ENCODE measurements around the gene THBS1. TPM values are rescaled to one million over a fixed set of nuclear protein-coding genes. Genes with fewer than 3 reads are reported as not detected.

Gene THBS1
- total RNA-seq, 1 experiment from 2014 or later = 393 TPM

GRCh38 chr15:39621210-39621609 lies 40.3 kb downstream of the THBS1 start:
- Mint-ChIP-seq H3K36me3 (ENCODE audit: insufficient read depth, unreplicated experiment) (peaks cover 6% of the 10 kb centered on the region), H3K9me3 (ENCODE audit: unreplicated experiment) (no peaks in the 10 kb centered on the region), H3K27ac (ENCODE audit: low read depth, unreplicated experiment) (peak overlapping the region; percentile 32), H3K4me1 (ENCODE audit: insufficient read depth, unreplicated experiment) (peaks cover 40% of the 10 kb centered on the region), H3K4me3 (ENCODE audit: unreplicated experiment) (no peak overlapping the region), H3K27me3 (ENCODE audit: insufficient read depth, unreplicated experiment) (no peaks in the 10 kb centered on the region)
- DNase-seq (ENCODE audit: unreplicated experiment) = peak; percentile 29
- intact Hi-C loops (cut with micrococcal nuclease) = no loop called here
- no TSS peak for BruUV-seq (replicated peaks)
- ChIA-PET POLR2A (interaction anchor here (0.7 to 1.6 kb wide), 5 partner anchors 8 to 1552 kb away, joined by 3 to 5 read pairs (median 3); no protein-coding TSS in a partner anchor), CTCF (interaction anchor here (1.0 to 7.2 kb wide), 4 partner anchors 10 to 136 kb away, joined by 3 to 48 read pairs (median 8); partner anchors contain the start of gene THBS1)
- TF ChIP-seq, protein P1, sequence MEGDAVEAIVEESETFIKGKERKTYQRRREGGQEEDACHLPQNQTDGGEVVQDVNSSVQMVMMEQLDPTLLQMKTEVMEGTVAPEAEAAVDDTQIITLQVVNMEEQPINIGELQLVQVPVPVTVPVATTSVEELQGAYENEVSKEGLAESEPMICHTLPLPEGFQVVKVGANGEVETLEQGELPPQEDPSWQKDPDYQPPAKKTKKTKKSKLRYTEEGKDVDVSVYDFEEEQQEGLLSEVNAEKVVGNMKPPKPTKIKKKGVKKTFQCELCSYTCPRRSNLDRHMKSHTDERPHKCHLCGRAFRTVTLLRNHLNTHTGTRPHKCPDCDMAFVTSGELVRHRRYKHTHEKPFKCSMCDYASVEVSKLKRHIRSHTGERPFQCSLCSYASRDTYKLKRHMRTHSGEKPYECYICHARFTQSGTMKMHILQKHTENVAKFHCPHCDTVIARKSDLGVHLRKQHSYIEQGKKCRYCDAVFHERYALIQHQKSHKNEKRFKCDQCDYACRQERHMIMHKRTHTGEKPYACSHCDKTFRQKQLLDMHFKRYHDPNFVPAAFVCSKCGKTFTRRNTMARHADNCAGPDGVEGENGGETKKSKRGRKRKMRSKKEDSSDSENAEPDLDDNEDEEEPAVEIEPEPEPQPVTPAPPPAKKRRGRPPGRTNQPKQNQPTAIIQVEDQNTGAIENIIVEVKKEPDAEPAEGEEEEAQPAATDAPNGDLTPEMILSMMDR (IDR thresholded peaks at IDR 0.05; ENCODE audit: unreplicated experiment) = no peak

- H3K4me3 Mint-ChIP-seq (ENCODE audit: unreplicated experiment) = no peak overlapping the region
- H3K9me3 Mint-ChIP-seq (ENCODE audit: unreplicated experiment) = no peaks in the 10 kb centered on the region
- no peaks in the 10 kb centered on the region for H3K27me3 Mint-ChIP-seq (ENCODE audit: insufficient read depth, unreplicated experiment)
- no peak overlapping the region for H3K27ac Mint-ChIP-seq (ENCODE audit: low read depth, unreplicated experiment)
- CTCF ChIA-PET = interaction anchor here (0.6 to 7.2 kb wide), 5 partner anchors 10 to 653 kb away, joined by 3 to 48 read pairs (median 12); partner anchors contain the start of gene THBS1
- TF ChIP-seq, protein P1 (IDR thresholded peaks at IDR 0.05; ENCODE audit: unreplicated experiment) = no peak
- DNase-seq (ENCODE audit: unreplicated experiment) = no peak
- H3K4me1 Mint-ChIP-seq (ENCODE audit: insufficient read depth, unreplicated experiment) = peaks cover 33% of the 10 kb centered on the region
- peaks cover 10% of the 10 kb centered on the region for H3K36me3 Mint-ChIP-seq (ENCODE audit: insufficient read depth, unreplicated experiment)
- POLR2A ChIA-PET = interaction anchor here (0.9 to 1.6 kb wide), 6 partner anchors 9 to 151 kb away, joined by 3 to 5 read pairs (median 3); no protein-coding TSS in a partner anchor
- BruUV-seq (replicated peaks) = no TSS peak
- intact Hi-C loops (cut with micrococcal nuclease) = no loop called here
Observed at GRCh38 chr15:39621976-39622375, 41.1 kb downstream of the THBS1 start.

DNA sequence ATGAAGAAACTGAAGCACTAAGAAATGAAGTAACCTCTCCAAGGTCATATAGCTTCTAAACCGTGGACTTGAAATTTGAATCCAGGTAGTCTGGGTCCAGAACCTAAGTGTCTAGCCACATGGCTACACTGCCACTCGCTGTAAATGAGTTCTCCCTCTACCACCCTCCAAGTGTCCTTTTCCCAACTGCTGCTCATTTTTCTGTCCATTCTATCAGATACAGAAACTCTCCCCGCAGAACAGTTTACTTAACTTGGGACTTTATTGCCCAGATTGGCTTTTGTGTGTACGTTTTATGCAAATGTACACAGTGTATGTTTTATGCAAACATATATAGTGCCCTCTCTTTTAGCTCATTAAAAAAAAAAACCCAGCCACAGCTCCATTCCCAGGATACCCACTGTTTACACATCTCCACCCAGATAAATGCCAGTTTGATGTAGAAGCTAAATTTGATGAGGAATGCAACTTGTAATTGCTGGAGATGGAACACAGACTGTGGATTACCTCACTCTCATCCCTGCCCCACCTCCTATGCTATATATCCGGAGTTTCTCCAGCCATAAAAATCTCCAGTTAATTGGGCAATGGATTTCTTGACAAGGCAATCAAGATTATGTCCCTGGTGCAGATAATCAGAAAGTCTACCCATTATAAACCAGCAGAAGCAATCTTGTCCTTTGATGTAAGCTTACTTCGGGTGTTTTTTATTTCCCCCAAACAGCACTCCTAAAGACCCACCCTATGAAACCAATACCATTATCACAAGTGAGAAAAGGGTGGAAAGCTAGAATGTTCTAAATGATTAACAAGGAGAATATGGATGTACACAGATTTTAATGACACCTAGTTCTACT lies 42.0 kb downstream of the THBS1 start:
- DNase-seq (ENCODE audit: unreplicated experiment) = no peak
- Mint-ChIP-seq H3K36me3 (ENCODE audit: insufficient read depth, unreplicated experiment) (peaks cover 10% of the 10 kb centered on the region), H3K27ac (ENCODE audit: low read depth, unreplicated experiment) (no peak overlapping the region), H3K9me3 (ENCODE audit: unreplicated experiment) (no peaks in the 10 kb centered on the region), H3K4me1 (ENCODE audit: insufficient read depth, unreplicated experiment) (peaks cover 27% of the 10 kb centered on the region), H3K4me3 (ENCODE audit: unreplicated experiment) (no peak overlapping the region), H3K27me3 (ENCODE audit: insufficient read depth, unreplicated experiment) (no peaks in the 10 kb centered on the region)
- TF ChIP-seq, protein P1 (IDR thresholded peaks at IDR 0.05; ENCODE audit: unreplicated experiment) = no peak
- no TSS peak for BruUV-seq (replicated peaks)
- ChIA-PET CTCF (interaction anchor here (0.6 to 7.2 kb wide), 7 partner anchors 9 to 591 kb away, joined by 3 to 48 read pairs (median 5); partner anchors contain the start of gene THBS1), POLR2A (interaction anchor here (0.6 to 1.6 kb wide), 4 partner anchors 10 to 444 kb away, joined by 3 to 5 read pairs (median 3); no protein-coding TSS in a partner anchor)
- intact Hi-C loops (cut with micrococcal nuclease) = no loop called here

DNA sequence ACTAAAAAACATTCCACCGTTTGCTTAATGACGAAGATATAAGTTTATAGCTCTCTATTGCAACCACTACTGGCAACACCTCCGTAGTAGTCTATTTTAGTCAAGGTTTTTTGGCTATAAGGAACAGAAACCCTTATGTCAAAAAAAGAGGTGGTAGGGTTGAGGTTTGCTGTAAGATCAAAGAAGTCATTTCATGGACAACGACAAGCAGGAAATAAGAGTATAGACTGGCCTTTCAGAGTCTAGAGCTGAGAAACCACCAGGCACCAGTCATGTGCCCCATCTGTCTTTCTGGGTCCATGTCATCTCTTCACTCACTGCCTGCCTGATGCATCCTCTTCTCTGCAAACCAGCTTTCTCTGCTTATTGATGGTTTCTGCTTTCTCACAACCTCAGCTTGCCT lies 42.7 kb downstream of the THBS1 start:
- CTCF ChIA-PET = interaction anchor here (0.7 to 7.2 kb wide), 7 partner anchors 8 to 134 kb away, joined by 3 to 48 read pairs (median 7); partner anchors contain the start of gene THBS1
- BruUV-seq (replicated peaks) = no TSS peak
- POLR2A ChIA-PET = interaction anchor here (0.6 kb wide), 1 partner anchor 445 kb away, joined by 3 read pairs; no protein-coding TSS in a partner anchor
- Mint-ChIP-seq H3K4me3 (ENCODE audit: unreplicated experiment) (no peak overlapping the region), H3K27me3 (ENCODE audit: insufficient read depth, unreplicated experiment) (no peaks in the 10 kb centered on the region), H3K36me3 (ENCODE audit: insufficient read depth, unreplicated experiment) (peaks cover 10% of the 10 kb centered on the region), H3K9me3 (ENCODE audit: unreplicated experiment) (no peaks in the 10 kb centered on the region), H3K27ac (ENCODE audit: low read depth, unreplicated experiment) (no peak overlapping the region), H3K4me1 (ENCODE audit: insufficient read depth, unreplicated experiment) (peaks cover 21% of the 10 kb centered on the region)
- intact Hi-C loops (cut with micrococcal nuclease) = no loop called here
- DNase-seq (ENCODE audit: unreplicated experiment) = no peak
- TF ChIP-seq, protein P1 (IDR thresholded peaks at IDR 0.05; ENCODE audit: unreplicated experiment) = no peak

Data from MCF 10A (cell line).